Neural cell (in vitro differentiated cells): ENCODE results near the gene GRID1. TPM values are rescaled to one million over a fixed set of nuclear protein-coding genes. Genes with fewer than 3 reads are reported as not detected.

Source experiments
- H2AFZ ChIP-seq: fragments of 200-600, 300-800 bp; sonication (generic), shearing (Covaris generic); 2 replicates; pipeline ENCODE4 v1.6.0; 2014; ENCODE audit warnings: low read depth, mild to moderate bottlenecking, antibody characterized with exemption, low read length, moderate library complexity
- H3F3A ChIP-seq: fragments of 200-600 bp; shearing (Covaris generic); 2 replicates; pipeline ENCODE4 v1.6.1; 2016; ENCODE audit warnings: mild to moderate bottlenecking, moderate library complexity, mixed read lengths, antibody characterized with exemption, low read length; ENCODE audit not compliant: insufficient read depth, poor library complexity, severe bottlenecking
- H3K27ac ChIP-seq: fragments of 200-600, 300-800 bp; sonication (generic), shearing (Covaris generic); 2 replicates; pipeline ENCODE4 v1.5.1; 2014; ENCODE audit warnings: mild to moderate bottlenecking, low read length, moderate library complexity
- H3K27me3 ChIP-seq: fragments of 300-800, 200-600 bp; sonication (generic), shearing (Covaris generic); 2 replicates; pipeline ENCODE4 v1.6.0; 2014; ENCODE audit warnings: mild to moderate bottlenecking, low read depth, low read length, moderate library complexity; ENCODE audit not compliant: insufficient read depth
- H3K36me3 ChIP-seq: fragments of 300-800, 200-600 bp; sonication (generic), shearing (Covaris generic); 2 replicates; pipeline ENCODE4 v1.5.1; 2014; ENCODE audit warnings: mild to moderate bottlenecking, antibody characterized with exemption, low read length, moderate library complexity; ENCODE audit not compliant: insufficient read depth
- H3K4me2 ChIP-seq: fragments of 300-800, 200-600 bp; sonication (generic), shearing (Covaris generic); 2 replicates; pipeline ENCODE4 v1.6.0; 2014; ENCODE audit warnings: mild to moderate bottlenecking, low read length
- H3K4me3 ChIP-seq: fragments of 300-800, 200-600 bp; sonication (generic), shearing (Covaris generic); 2 replicates; pipeline ENCODE4 v1.5.1; 2014; ENCODE audit warnings: mild to moderate bottlenecking, low read length, moderate library complexity
- H3K79me2 ChIP-seq: fragments of 200-600 bp; shearing (Covaris generic); replicated peaks from 2 replicates; pipeline ENCODE4 v1.6.0; 2014; ENCODE audit warnings: mild to moderate bottlenecking, low read length, moderate library complexity; ENCODE audit not compliant: insufficient read depth
- H3K9ac ChIP-seq: fragments of 300-800, 200-600 bp; sonication (generic), shearing (Covaris generic); 2 replicates; pipeline ENCODE4 v1.6.1; 2016; ENCODE audit warnings: mild to moderate bottlenecking, low read length, mixed read lengths
- H3K9me2 ChIP-seq: fragments of 200-600 bp; shearing (Covaris generic); 2 replicates; pipeline ENCODE4 v1.6.1; 2016; ENCODE audit warnings: mild to moderate bottlenecking, low read length, mixed read lengths; ENCODE audit not compliant: insufficient read depth
- H3K9me3 ChIP-seq: fragments of 200-600, 300-800 bp; sonication (generic), shearing (Covaris generic); 2 replicates; pipeline ENCODE4 v1.6.1; 2016; ENCODE audit warnings: mild to moderate bottlenecking, mixed run types, low read length, moderate library complexity, mixed read lengths
- H4K20me1 ChIP-seq: fragments of 200-600 bp; shearing (Covaris generic); 2 replicates; pipeline ENCODE4 v1.6.1; 2016; ENCODE audit warnings: mild to moderate bottlenecking, mixed run types; ENCODE audit not compliant: insufficient read depth
- EP300 ChIP-seq: fragments of 450-650 bp; conservative IDR thresholded peaks from 2 replicates; pipeline ENCODE4 v1.6.1; 2014; ENCODE audit warnings: antibody characterized with exemption, mild to moderate bottlenecking, moderate library complexity; ENCODE audit not compliant: poor library complexity, severe bottlenecking
- EZH2 ChIP-seq: fragments of 200-600, 300-800 bp; shearing (Covaris generic), sonication (generic); IDR thresholded peaks from 2 replicates; pipeline ENCODE4 v1.6.1; 2014; ENCODE audit warnings: antibody characterized with exemption, low read length, borderline replicate concordance, mild to moderate bottlenecking; ENCODE audit not compliant: insufficient read depth, poor library complexity, severe bottlenecking
- MXI1 ChIP-seq: fragments of 450-650 bp; conservative IDR thresholded peaks from 2 replicates; pipeline ENCODE4 v1.6.1; 2014; ENCODE audit warnings: antibody characterized with exemption, mild to moderate bottlenecking; ENCODE audit not compliant: poor library complexity, severe bottlenecking
- POLR2AphosphoS5 ChIP-seq: IDR thresholded peaks from 2 replicates; pipeline ENCODE4 v1.6.1; 2012
- RAD21 ChIP-seq: fragments of 450-650 bp; conservative IDR thresholded peaks from 2 replicates; pipeline ENCODE4 v1.6.1; 2014; ENCODE audit warnings: antibody characterized with exemption, mild to moderate bottlenecking, moderate library complexity
- SMC3 ChIP-seq: fragments of 450-650 bp; conservative IDR thresholded peaks from 2 replicates; pipeline ENCODE4 v1.6.1; 2014; ENCODE audit warnings: antibody characterized with exemption, mild to moderate bottlenecking, moderate library complexity; ENCODE audit not compliant: poor library complexity
- TAF1 ChIP-seq: IDR thresholded peaks from 2 replicates; pipeline ENCODE4 v1.6.1; 2012; ENCODE audit warnings: low read depth
- polyA plus RNA-seq: library from polyadenylated mRNA; depleted of rRNA; stranded (reverse); fragments of >200 nt; gene quantifications from 2 replicates; pipeline ENCODE4 v1.2.3, GENCODE V29; 2014
- TF ChIP-seq, protein P1 (sequence below): IDR thresholded peaks from 2 replicates; pipeline ENCODE4 v1.6.1; 2012; ENCODE audit warnings: borderline replicate concordance
- TF ChIP-seq, protein P2 (sequence below): fragments of 450-650 bp; IDR thresholded peaks from 2 replicates; pipeline ENCODE4 v1.5.1; 2014; ENCODE audit warnings: antibody characterized with exemption, mild to moderate bottlenecking, moderate library complexity; ENCODE audit not compliant: poor library complexity, severe bottlenecking

The GRID1 gene
- polyA plus RNA-seq, 1 donor from 2014 or later: 7.3 TPM

DNA sequence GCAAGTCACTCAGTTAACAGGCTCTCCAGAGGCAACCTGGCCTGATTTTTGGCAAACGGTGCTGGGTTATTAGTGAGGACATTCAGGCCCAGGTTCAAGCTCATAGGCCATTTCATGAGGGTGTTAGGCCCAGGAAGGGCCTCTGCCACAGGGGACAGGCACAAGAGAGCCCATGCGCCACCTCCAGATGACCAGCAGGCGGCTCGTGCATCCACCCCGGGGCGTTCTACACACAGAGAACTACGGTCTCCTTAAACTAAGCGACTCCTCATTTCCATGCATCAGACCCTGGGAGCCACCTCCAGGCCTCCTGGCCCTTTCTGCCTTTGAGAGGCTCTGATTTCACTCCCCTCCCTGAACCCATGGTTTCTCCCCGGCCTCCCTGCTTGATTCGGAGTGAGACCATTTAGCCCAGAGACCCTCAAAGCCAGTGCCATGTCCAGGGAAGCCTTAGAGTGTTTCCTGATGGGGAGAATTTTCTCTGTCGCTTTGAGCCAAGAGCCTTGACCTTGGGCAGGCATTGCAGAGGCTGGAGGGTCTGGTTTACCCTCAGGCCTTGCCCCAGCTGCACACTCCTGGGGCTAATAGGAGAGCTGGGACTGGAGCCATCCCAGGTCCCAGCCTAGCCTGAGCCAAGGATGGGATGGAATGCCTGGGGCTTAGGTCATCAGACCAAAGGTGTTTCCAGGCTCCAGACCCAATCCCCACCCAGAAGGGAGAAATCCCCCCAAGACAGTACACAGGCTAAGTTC is 188.0 kb downstream of the GRID1 start:
- TF ChIP-seq SMC3 (no peak), EP300 (no peak), TAF1 (no peak), EZH2 (no peak), POLR2AphosphoS5 (no peak), MXI1 (no peak), RAD21 (no peak)
- TF ChIP-seq, protein P1, sequence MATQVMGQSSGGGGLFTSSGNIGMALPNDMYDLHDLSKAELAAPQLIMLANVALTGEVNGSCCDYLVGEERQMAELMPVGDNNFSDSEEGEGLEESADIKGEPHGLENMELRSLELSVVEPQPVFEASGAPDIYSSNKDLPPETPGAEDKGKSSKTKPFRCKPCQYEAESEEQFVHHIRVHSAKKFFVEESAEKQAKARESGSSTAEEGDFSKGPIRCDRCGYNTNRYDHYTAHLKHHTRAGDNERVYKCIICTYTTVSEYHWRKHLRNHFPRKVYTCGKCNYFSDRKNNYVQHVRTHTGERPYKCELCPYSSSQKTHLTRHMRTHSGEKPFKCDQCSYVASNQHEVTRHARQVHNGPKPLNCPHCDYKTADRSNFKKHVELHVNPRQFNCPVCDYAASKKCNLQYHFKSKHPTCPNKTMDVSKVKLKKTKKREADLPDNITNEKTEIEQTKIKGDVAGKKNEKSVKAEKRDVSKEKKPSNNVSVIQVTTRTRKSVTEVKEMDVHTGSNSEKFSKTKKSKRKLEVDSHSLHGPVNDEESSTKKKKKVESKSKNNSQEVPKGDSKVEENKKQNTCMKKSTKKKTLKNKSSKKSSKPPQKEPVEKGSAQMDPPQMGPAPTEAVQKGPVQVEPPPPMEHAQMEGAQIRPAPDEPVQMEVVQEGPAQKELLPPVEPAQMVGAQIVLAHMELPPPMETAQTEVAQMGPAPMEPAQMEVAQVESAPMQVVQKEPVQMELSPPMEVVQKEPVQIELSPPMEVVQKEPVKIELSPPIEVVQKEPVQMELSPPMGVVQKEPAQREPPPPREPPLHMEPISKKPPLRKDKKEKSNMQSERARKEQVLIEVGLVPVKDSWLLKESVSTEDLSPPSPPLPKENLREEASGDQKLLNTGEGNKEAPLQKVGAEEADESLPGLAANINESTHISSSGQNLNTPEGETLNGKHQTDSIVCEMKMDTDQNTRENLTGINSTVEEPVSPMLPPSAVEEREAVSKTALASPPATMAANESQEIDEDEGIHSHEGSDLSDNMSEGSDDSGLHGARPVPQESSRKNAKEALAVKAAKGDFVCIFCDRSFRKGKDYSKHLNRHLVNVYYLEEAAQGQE: no peak
- TF ChIP-seq, protein P2, sequence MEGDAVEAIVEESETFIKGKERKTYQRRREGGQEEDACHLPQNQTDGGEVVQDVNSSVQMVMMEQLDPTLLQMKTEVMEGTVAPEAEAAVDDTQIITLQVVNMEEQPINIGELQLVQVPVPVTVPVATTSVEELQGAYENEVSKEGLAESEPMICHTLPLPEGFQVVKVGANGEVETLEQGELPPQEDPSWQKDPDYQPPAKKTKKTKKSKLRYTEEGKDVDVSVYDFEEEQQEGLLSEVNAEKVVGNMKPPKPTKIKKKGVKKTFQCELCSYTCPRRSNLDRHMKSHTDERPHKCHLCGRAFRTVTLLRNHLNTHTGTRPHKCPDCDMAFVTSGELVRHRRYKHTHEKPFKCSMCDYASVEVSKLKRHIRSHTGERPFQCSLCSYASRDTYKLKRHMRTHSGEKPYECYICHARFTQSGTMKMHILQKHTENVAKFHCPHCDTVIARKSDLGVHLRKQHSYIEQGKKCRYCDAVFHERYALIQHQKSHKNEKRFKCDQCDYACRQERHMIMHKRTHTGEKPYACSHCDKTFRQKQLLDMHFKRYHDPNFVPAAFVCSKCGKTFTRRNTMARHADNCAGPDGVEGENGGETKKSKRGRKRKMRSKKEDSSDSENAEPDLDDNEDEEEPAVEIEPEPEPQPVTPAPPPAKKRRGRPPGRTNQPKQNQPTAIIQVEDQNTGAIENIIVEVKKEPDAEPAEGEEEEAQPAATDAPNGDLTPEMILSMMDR: no peak
- no peaks in the 10 kb centered on the region for H3K27me3 ChIP-seq
- H3F3A ChIP-seq: no peaks in the 10 kb centered on the region
- H3K4me3 ChIP-seq: no peak overlapping the region
- H4K20me1 ChIP-seq: no peaks in the 10 kb centered on the region
- H3K79me2 ChIP-seq: no peaks in the 10 kb centered on the region
- no peaks in the 10 kb centered on the region for H3K9me3 ChIP-seq
- no peak overlapping the region for H3K9ac ChIP-seq
- no peak overlapping the region for H2AFZ ChIP-seq
- H3K9me2 ChIP-seq: no peaks in the 10 kb centered on the region
- no peak overlapping the region for H3K4me2 ChIP-seq
- no peaks in the 10 kb centered on the region for H3K36me3 ChIP-seq
- H3K27ac ChIP-seq: no peak overlapping the region

DNA sequence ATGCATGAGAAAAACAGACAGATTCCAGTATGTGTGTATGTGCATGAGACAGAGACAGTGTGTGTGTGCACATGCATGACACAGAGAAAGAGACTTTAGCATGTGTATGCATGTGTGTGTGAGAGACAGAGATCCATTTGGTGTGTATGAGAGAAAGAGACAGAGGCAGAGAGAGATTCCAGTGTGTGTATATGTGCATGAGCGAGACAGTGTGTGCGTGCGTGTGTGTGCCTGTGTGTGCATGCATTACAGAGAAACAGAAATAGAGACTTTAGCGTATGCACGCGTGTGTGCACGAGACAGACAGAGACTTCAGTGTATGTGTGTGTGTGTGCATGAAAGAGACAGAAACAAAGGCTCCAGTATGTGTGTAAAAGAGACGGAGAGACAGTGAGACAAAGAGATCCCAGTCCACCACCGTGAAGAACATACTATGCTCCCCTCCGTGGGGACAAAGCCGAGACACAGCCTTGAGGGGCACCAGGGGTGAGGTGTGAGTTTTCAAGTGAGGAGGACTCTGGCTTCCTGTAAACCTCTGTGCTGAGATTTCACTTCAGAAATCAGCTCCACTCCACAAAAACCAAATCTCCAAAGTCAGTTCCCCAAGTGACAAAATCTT is 188.9 kb downstream of the GRID1 start:
- H3K4me3 ChIP-seq: peak overlapping the region; percentile 41
- H3K27me3 ChIP-seq: no peaks in the 10 kb centered on the region
- H3K36me3 ChIP-seq: no peaks in the 10 kb centered on the region
- H3K9ac ChIP-seq: peak overlapping the region; percentile 11
- H3K27ac ChIP-seq: peak overlapping the region; percentile 56
- H3K4me2 ChIP-seq: no peak overlapping the region
- no peaks in the 10 kb centered on the region for H3K9me3 ChIP-seq
- H4K20me1 ChIP-seq: no peaks in the 10 kb centered on the region
- no peak overlapping the region for H2AFZ ChIP-seq
- no peaks in the 10 kb centered on the region for H3F3A ChIP-seq
- no peaks in the 10 kb centered on the region for H3K79me2 ChIP-seq
- H3K9me2 ChIP-seq: no peaks in the 10 kb centered on the region
- no peak for TF ChIP-seq SMC3
- TF ChIP-seq POLR2AphosphoS5: no peak
- TF ChIP-seq TAF1: no peak
- no peak for TF ChIP-seq EZH2
- TF ChIP-seq EP300: no peak
- TF ChIP-seq RAD21: no peak
- TF ChIP-seq, protein P2: no peak
- TF ChIP-seq, protein P1: no peak
- no peak for TF ChIP-seq MXI1
